HepG2 (cell line): ENCODE measurements around the gene HSD11B2. TPM values are rescaled to one million over a fixed set of nuclear protein-coding genes. Genes with fewer than 3 reads are reported as not detected.

Source experiments
- ATAC-seq: fragments of 200-7000 bp; cut with Tn5 transposase; 3 replicates; pipeline ENCODE4 v1.9.1; 2020; ENCODE audit warnings: mild to moderate bottlenecking, moderate library complexity
- BruUV-seq: library from RNA; stranded (reverse); fragments of 400-500 nt; replicated peaks from 2 replicates; lab custom pipeline; 2021; lab: Mats Ljungman, UMichigan
- CTCF ChIA-PET: fragments of 300-600 bp; formaldehyde crosslinking; extraction: SDS; loops from one replicate; lab custom pipeline; 2021; ENCODE audit warnings: low total read pairs, inconsistent platforms, low intra/inter-chr PET ratio; lab: Yijun Ruan, JAX
- POLR2A ChIA-PET: fragments of 350-600 bp; sonication (Branson Sonifier 250); formaldehyde crosslinking; loops from one replicate; lab custom pipeline; 2020; ENCODE audit warnings: antibody characterized with exemption, inconsistent platforms; lab: Yijun Ruan, JAX
- DNase-seq: peaks from one replicate; pipeline ENCODE4 v3.0.0-alpha.2; 2015; ENCODE audit warnings: low spot score
- FAIRE-seq: peaks from 3 replicates; lab custom pipeline; 2011; peaks lifted over from hg19 to GRCh38; lab: Jason Lieb, UNC
- H2AFZ ChIP-seq: one replicate; pipeline ENCODE4 v1.6.1; 2011; ENCODE audit warnings: low read length, inconsistent platforms
- H3K27ac ChIP-seq: fragments of 300-600 bp; 3 replicates; pipeline ENCODE4 v1.8.0; 2011; ENCODE audit warnings: mixed run types, mild to moderate bottlenecking, mixed read lengths, low read length, inconsistent platforms; ENCODE audit not compliant: insufficient read depth; ENCODE audit errors: extremely low read length
- H3K27me3 ChIP-seq, 2 experiments: fragments of 200-600 bp in 1 of 2; 2 replicates in 1 of 2; 3 replicates in 1 of 2; pipeline versions ENCODE4 v1.6.0 to v1.8.0; 2011; ENCODE audit warnings: low read length in 2 of 2, mild to moderate bottlenecking in 2 of 2, moderate library complexity in 2 of 2, inconsistent platforms in 1 of 2; ENCODE audit not compliant: insufficient read depth in 2 of 2, control insufficient read depth in 1 of 2
- H3K36me3 ChIP-seq, 2 experiments: fragments of 200-600 bp in 1 of 2; replicated peaks in 1 of 2; 2 replicates in 1 of 2; 3 replicates in 1 of 2; pipeline versions ENCODE4 v1.5.1 to v1.8.0; 2011; ENCODE audit warnings: low read length in 2 of 2, inconsistent platforms in 1 of 2; ENCODE audit not compliant: insufficient read depth in 2 of 2, control insufficient read depth in 1 of 2
- H3K4me1 ChIP-seq: 2 replicates; pipeline ENCODE4 v1.5.1; 2012; ENCODE audit warnings: low read length, inconsistent platforms; ENCODE audit not compliant: insufficient read depth
- H3K4me2 ChIP-seq: 2 replicates; pipeline ENCODE4 v1.6.0; 2011; ENCODE audit warnings: low read depth, low read length, inconsistent platforms
- H3K4me3 ChIP-seq, 3 experiments: fragments of 200-600 bp in 1 of 3; sonication (generic), shearing (Covaris generic) in 1 of 3; replicated peaks in 1 of 3; 2 replicates each; pipeline ENCODE4 v1.5.1; 2011 to 2016; ENCODE audit warnings: low read length in 3 of 3, inconsistent platforms in 2 of 3, low read depth in 2 of 3, mild to moderate bottlenecking in 2 of 3, control low read depth in 1 of 3, mixed read lengths in 1 of 3; ENCODE audit not compliant: insufficient read depth in 1 of 3
- H3K79me2 ChIP-seq: one replicate; pipeline ENCODE4 v1.6.1; 2011; ENCODE audit warnings: low read length, inconsistent platforms; ENCODE audit not compliant: insufficient read depth
- H3K9ac ChIP-seq: 2 replicates; pipeline ENCODE4 v1.6.0; 2011; ENCODE audit warnings: mild to moderate bottlenecking, low read depth, low read length, inconsistent platforms; ENCODE audit not compliant: insufficient read depth
- H3K9me3 ChIP-seq: 2 replicates; pipeline ENCODE4 v1.5.1; 2012; ENCODE audit warnings: mild to moderate bottlenecking, low read length
- H4K20me1 ChIP-seq: 2 replicates; pipeline ENCODE4 v1.6.0; 2011; ENCODE audit warnings: inconsistent platforms, mild to moderate bottlenecking, low read length, moderate library complexity; ENCODE audit not compliant: insufficient read depth
- ONECUT2 ChIP-seq: sonication (generic); formaldehyde crosslinking; IDR thresholded peaks from 2 replicates; pipeline ENCODE4 v1.4.0; 2020; ENCODE audit warnings: missing genetic modification reagents
- RFXANK ChIP-seq: IDR thresholded peaks from 2 replicates; pipeline ENCODE4 v1.6.1; 2016
- TEAD3 ChIP-seq: optimal IDR thresholded peaks from 2 replicates; pipeline ENCODE3; 2016; ENCODE audit warnings: borderline replicate concordance
- ZFP1 ChIP-seq: IDR thresholded peaks from 2 replicates; pipeline ENCODE4 v1.6.1; 2016
- WGBS: methylation state at CpG from one replicate; pipeline ENCODE4 v1.1.6; 2017; ENCODE audit warnings: low lambda C conversion rate; 5-methylcytosine and 5-hydroxymethylcytosine counted together
- in situ Hi-C: cut with HindIII; loops from 2 replicates; pipeline ENCODE4 v1.10.0; 2017; ENCODE audit warnings: low pct_unique_long_range_greater_than_20kb; ENCODE audit not compliant: extremely low pct_ligation_motif_present
- intact Hi-C: fragments of 100-400 bp; cut with micrococcal nuclease; formaldehyde crosslinking; loops from one replicate; pipeline ENCODE4 v1.10.0; 2022; ENCODE audit not compliant: unreplicated experiment
- polyA plus RNA-seq, 8 experiments: library from polyadenylated mRNA; depleted of rRNA in 3 of 8; stranded (reverse) in 7 of 8; unstranded in 1 of 8; fragments of >200 nt; fragmentation: Illumina TruSeq in 4 of 8; extraction: Trizol in 4 of 8; gene quantifications; 2 replicates each; pipeline versions ENCODE4 v1.2.1 to v1.2.3, GENCODE V29; 2011 to 2016; ENCODE audit warnings: low read depth in 4 of 8, missing spikeins in 1 of 8, mixed read lengths in 1 of 8; ENCODE audit not compliant: insufficient read depth in 1 of 8
- total RNA-seq, 5 experiments: library from RNA; depleted of rRNA; stranded (reverse); fragments of >200 nt; fragmentation: Illumina TruSeq; extraction: Trizol; gene quantifications; 2 replicates each; pipeline ENCODE4 v1.2.3, GENCODE V29; 2016; ENCODE audit warnings: low read depth in 1 of 5
- TF ChIP-seq, protein P1 (sequence below): IDR thresholded peaks from 2 replicates; pipeline ENCODE4 v1.6.1; 2018; ENCODE audit warnings: missing genetic modification reagents, mild to moderate bottlenecking, missing compliant biosample characterization
- TF ChIP-seq, protein P2 (sequence below): IDR thresholded peaks from 2 replicates; pipeline ENCODE4 v1.6.1; 2012; ENCODE audit warnings: low read depth, low read length, improper control_type of control experiment
- TF ChIP-seq, protein P3 (sequence below): sonication (generic); formaldehyde crosslinking; IDR thresholded peaks from 2 replicates; pipeline ENCODE4 v1.5.0; 2020; ENCODE audit warnings: missing genetic modification reagents
- TF ChIP-seq, protein P4 (sequence below): sonication (generic); formaldehyde crosslinking; IDR thresholded peaks from 2 replicates; pipeline ENCODE4 v1.8.0; 2022; ENCODE audit warnings: mild to moderate bottlenecking, missing genetic modification reagents, moderate library complexity
- TF ChIP-seq, protein P5 (sequence below): sonication (generic); formaldehyde crosslinking; IDR thresholded peaks from 2 replicates; pipeline ENCODE4 v1.5.0; 2020; ENCODE audit warnings: missing genetic modification reagents
- TF ChIP-seq, protein P6 (sequence below): sonication (generic); formaldehyde crosslinking; IDR thresholded peaks from 2 replicates; pipeline ENCODE4 v1.4.0; 2020; ENCODE audit warnings: mild to moderate bottlenecking, low read depth, missing genetic modification reagents
- TF ChIP-seq, protein P7 (sequence below): sonication (generic); formaldehyde crosslinking; IDR thresholded peaks from 2 replicates; pipeline ENCODE4 v1.4.0; 2020; ENCODE audit warnings: missing genetic modification reagents
- TF ChIP-seq, protein P8 (sequence below): IDR thresholded peaks from 2 replicates; pipeline ENCODE4 v1.6.1; 2016; ENCODE audit warnings: low read depth

Gene HSD11B2
- total and polyA plus RNA-seq, 2 of the 13 experiments (the other 11 are each of a cell fraction or from before 2014, with no cell fraction given) = 8.9 to 13.6 TPM

DNA sequence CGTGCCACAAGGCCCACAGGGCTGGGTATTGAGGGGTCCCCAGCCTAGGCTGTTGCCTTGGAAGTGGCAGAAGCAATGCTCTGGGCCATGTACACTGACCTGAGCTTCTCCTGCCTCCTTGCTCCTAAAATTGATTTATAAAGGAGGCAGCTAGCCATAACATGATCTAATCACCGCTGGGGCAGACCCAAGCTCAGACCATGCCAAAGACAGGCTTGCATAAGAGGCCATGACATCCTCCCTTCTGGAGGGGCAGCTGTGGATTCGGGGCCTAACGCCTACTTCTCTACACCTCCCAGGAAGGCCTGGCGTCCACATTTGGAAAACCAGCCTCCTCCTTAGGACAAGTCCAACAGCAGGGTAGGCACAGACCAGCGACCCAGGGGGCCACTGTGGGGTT is 12.3 kb downstream of the HSD11B2 start:
- ChIA-PET CTCF (no interaction called here), POLR2A (interaction anchor here (6.7 kb wide), 1 partner anchor 11 kb away, joined by 182 read pairs; the partner anchor contains the start of gene HSD11B2)
- Histone ChIP-seq H3K36me3 (peaks cover 11 to 27% of the 10 kb centered on the region in 2 experiments; a peak in 4 of 5 replicates), H2AFZ (no peak overlapping the region), H3K4me1 (peaks cover 45% of the 10 kb centered on the region), H4K20me1 (no peaks in the 10 kb centered on the region), H3K9ac (no peak overlapping the region), H3K4me2 (no peak overlapping the region), H3K27me3 (no peaks in the 10 kb centered on the region), H3K27ac (no peak overlapping the region), H3K4me3 (no peak overlapping the region), H3K79me2 (no peaks in the 10 kb centered on the region), H3K9me3 (no peaks in the 10 kb centered on the region)
- ATAC-seq (no peak), DNase-seq (no peak), FAIRE-seq (no peak)
- intact Hi-C loops = no loop called here
- 98% methylated on average over 6 of the region's 6 CpGs for WGBS
- no TSS peak for BruUV-seq
- in situ Hi-C loops = no loop called here
- TF ChIP-seq ZFP1 = no peak
- TF ChIP-seq, protein P1, sequence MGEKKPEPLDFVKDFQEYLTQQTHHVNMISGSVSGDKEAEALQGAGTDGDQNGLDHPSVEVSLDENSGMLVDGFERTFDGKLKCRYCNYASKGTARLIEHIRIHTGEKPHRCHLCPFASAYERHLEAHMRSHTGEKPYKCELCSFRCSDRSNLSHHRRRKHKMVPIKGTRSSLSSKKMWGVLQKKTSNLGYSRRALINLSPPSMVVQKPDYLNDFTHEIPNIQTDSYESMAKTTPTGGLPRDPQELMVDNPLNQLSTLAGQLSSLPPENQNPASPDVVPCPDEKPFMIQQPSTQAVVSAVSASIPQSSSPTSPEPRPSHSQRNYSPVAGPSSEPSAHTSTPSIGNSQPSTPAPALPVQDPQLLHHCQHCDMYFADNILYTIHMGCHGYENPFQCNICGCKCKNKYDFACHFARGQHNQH (CRISPR knock-in tag) = no peak
- no peak for TF ChIP-seq RFXANK (CRISPR knock-in tag)
- no peak for TF ChIP-seq ONECUT2 (CRISPR knock-in tag)
- TF ChIP-seq, protein P2, sequence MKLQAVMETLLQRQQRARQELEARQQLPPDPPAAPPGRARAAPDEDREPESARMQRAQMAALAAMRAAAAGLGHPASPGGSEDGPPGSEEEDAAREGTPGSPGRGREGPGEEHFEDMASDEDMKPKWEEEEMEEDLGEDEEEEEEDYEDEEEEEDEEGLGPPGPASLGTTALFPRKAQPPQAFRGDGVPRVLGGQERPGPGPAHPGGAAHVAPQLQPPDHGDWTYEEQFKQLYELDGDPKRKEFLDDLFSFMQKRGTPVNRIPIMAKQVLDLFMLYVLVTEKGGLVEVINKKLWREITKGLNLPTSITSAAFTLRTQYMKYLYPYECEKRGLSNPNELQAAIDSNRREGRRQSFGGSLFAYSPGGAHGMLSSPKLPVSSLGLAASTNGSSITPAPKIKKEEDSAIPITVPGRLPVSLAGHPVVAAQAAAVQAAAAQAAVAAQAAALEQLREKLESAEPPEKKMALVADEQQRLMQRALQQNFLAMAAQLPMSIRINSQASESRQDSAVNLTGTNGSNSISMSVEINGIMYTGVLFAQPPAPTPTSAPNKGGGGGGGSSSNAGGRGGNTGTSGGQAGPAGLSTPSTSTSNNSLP = no peak
- TF ChIP-seq, protein P3, sequence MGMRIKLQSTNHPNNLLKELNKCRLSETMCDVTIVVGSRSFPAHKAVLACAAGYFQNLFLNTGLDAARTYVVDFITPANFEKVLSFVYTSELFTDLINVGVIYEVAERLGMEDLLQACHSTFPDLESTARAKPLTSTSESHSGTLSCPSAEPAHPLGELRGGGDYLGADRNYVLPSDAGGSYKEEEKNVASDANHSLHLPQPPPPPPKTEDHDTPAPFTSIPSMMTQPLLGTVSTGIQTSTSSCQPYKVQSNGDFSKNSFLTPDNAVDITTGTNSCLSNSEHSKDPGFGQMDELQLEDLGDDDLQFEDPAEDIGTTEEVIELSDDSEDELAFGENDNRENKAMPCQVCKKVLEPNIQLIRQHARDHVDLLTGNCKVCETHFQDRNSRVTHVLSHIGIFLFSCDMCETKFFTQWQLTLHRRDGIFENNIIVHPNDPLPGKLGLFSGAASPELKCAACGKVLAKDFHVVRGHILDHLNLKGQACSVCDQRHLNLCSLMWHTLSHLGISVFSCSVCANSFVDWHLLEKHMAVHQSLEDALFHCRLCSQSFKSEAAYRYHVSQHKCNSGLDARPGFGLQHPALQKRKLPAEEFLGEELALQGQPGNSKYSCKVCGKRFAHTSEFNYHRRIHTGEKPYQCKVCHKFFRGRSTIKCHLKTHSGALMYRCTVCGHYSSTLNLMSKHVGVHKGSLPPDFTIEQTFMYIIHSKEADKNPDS = no peak
- TF ChIP-seq TEAD3 (CRISPR knock-in tag) = no peak
- TF ChIP-seq, protein P4, sequence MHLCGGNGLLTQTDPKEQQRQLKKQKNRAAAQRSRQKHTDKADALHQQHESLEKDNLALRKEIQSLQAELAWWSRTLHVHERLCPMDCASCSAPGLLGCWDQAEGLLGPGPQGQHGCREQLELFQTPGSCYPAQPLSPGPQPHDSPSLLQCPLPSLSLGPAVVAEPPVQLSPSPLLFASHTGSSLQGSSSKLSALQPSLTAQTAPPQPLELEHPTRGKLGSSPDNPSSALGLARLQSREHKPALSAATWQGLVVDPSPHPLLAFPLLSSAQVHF (CRISPR knock-in tag) = no peak
- TF ChIP-seq, protein P5, sequence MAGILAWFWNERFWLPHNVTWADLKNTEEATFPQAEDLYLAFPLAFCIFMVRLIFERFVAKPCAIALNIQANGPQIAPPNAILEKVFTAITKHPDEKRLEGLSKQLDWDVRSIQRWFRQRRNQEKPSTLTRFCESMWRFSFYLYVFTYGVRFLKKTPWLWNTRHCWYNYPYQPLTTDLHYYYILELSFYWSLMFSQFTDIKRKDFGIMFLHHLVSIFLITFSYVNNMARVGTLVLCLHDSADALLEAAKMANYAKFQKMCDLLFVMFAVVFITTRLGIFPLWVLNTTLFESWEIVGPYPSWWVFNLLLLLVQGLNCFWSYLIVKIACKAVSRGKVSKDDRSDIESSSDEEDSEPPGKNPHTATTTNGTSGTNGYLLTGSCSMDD (CRISPR knock-in tag) = no peak
- TF ChIP-seq, protein P6, sequence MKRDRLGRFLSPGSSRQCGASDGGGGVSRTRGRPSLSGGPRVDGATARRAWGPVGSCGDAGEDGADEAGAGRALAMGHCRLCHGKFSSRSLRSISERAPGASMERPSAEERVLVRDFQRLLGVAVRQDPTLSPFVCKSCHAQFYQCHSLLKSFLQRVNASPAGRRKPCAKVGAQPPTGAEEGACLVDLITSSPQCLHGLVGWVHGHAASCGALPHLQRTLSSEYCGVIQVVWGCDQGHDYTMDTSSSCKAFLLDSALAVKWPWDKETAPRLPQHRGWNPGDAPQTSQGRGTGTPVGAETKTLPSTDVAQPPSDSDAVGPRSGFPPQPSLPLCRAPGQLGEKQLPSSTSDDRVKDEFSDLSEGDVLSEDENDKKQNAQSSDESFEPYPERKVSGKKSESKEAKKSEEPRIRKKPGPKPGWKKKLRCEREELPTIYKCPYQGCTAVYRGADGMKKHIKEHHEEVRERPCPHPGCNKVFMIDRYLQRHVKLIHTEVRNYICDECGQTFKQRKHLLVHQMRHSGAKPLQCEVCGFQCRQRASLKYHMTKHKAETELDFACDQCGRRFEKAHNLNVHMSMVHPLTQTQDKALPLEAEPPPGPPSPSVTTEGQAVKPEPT = no peak
- TF ChIP-seq, protein P7, sequence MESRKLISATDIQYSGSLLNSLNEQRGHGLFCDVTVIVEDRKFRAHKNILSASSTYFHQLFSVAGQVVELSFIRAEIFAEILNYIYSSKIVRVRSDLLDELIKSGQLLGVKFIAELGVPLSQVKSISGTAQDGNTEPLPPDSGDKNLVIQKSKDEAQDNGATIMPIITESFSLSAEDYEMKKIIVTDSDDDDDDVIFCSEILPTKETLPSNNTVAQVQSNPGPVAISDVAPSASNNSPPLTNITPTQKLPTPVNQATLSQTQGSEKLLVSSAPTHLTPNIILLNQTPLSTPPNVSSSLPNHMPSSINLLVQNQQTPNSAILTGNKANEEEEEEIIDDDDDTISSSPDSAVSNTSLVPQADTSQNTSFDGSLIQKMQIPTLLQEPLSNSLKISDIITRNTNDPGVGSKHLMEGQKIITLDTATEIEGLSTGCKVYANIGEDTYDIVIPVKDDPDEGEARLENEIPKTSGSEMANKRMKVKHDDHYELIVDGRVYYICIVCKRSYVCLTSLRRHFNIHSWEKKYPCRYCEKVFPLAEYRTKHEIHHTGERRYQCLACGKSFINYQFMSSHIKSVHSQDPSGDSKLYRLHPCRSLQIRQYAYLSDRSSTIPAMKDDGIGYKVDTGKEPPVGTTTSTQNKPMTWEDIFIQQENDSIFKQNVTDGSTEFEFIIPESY (CRISPR knock-in tag) = no peak
- TF ChIP-seq, protein P8, sequence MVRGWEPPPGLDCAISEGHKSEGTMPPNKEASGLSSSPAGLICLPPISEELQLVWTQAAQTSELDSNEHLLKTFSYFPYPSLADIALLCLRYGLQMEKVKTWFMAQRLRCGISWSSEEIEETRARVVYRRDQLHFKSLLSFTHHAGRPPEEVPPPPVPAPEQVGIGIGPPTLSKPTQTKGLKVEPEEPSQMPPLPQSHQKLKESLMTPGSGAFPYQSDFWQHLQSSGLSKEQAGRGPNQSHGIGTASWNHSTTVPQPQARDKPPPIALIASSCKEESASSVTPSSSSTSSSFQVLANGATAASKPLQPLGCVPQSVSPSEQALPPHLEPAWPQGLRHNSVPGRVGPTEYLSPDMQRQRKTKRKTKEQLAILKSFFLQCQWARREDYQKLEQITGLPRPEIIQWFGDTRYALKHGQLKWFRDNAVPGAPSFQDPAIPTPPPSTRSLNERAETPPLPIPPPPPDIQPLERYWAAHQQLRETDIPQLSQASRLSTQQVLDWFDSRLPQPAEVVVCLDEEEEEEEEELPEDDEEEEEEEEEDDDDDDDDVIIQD (CRISPR knock-in tag) = no peak
